H9 (cell line): Measurements from ENCODE around the gene PES1. TPM values are rescaled to one million over a fixed set of nuclear protein-coding genes. Genes with fewer than 3 reads are reported as not detected.

Experiments used
- DNase-seq: peaks from one replicate; pipeline ENCODE4 v3.0.0-alpha.2; 2017
- H2AFZ ChIP-seq: one replicate; pipeline ENCODE4 v1.6.1; 2013; ENCODE audit warnings: mild to moderate bottlenecking, low read length, control low read depth, moderate library complexity
- H2AK5ac ChIP-seq: 2 replicates; pipeline ENCODE4 v1.6.1; 2013; ENCODE audit warnings: low read length, control low read depth, mixed read lengths; ENCODE audit not compliant: insufficient read length
- H2BK120ac ChIP-seq: one replicate; pipeline ENCODE4 v1.6.1; 2013; ENCODE audit warnings: low read depth, mild to moderate bottlenecking, low read length, control low read depth, inconsistent platforms; ENCODE audit not compliant: poor library complexity, severe bottlenecking
- H2BK12ac ChIP-seq: 2 replicates; pipeline ENCODE4 v1.6.1; 2013; ENCODE audit warnings: low read length, control low read depth, mixed read lengths, low read depth; ENCODE audit not compliant: insufficient read length
- H2BK15ac ChIP-seq: 2 replicates; pipeline ENCODE4 v1.6.1; 2013; ENCODE audit warnings: low read depth, low read length, control low read depth
- H2BK20ac ChIP-seq: one replicate; pipeline ENCODE4 v1.6.1; 2013; ENCODE audit warnings: low read depth, mild to moderate bottlenecking, low read length, control low read depth, inconsistent platforms; ENCODE audit not compliant: poor library complexity, severe bottlenecking
- H2BK5ac ChIP-seq: 2 replicates; pipeline ENCODE4 v1.6.1; 2013; ENCODE audit warnings: low read length, control low read depth, mixed read lengths; ENCODE audit not compliant: insufficient read length
- H3K14ac ChIP-seq: 2 replicates; pipeline ENCODE4 v1.6.1; 2013; ENCODE audit warnings: low read length, control low read depth; ENCODE audit not compliant: insufficient read depth
- H3K18ac ChIP-seq: 2 replicates; pipeline ENCODE4 v1.6.1; 2013; ENCODE audit warnings: low read depth, mild to moderate bottlenecking, mixed read lengths, low read length, control low read depth; ENCODE audit not compliant: insufficient read length
- H3K23ac ChIP-seq: 2 replicates; pipeline ENCODE4 v1.6.1; 2013; ENCODE audit warnings: low read length, control low read depth, mixed read lengths, low read depth; ENCODE audit not compliant: insufficient read length
- H3K23me2 ChIP-seq: 2 replicates; pipeline ENCODE4 v1.6.1; 2013; ENCODE audit warnings: low read depth, mild to moderate bottlenecking, mixed read lengths, low read length, control low read depth; ENCODE audit not compliant: insufficient read length, poor library complexity, severe bottlenecking
- H3K27ac ChIP-seq: 2 replicates; pipeline ENCODE4 v1.5.1; 2013; ENCODE audit warnings: low read length, control low read depth, mixed read lengths, low read depth; ENCODE audit not compliant: insufficient read length
- H3K27me3 ChIP-seq: 2 replicates; pipeline ENCODE4 v1.6.1; 2013; ENCODE audit warnings: low read length, control low read depth, inconsistent platforms; ENCODE audit not compliant: insufficient read depth
- H3K4ac ChIP-seq: 2 replicates; pipeline ENCODE4 v1.6.1; 2013; ENCODE audit warnings: low read depth, mild to moderate bottlenecking, control low read depth, inconsistent platforms, low read length, moderate library complexity
- H3K4me1 ChIP-seq: 2 replicates; pipeline ENCODE4 v1.6.1; 2013; ENCODE audit warnings: low read length, control low read depth, inconsistent platforms; ENCODE audit not compliant: insufficient read depth
- H3K4me2 ChIP-seq: 2 replicates; pipeline ENCODE4 v1.6.1; 2013; ENCODE audit warnings: low read length, control low read depth, mixed read lengths; ENCODE audit not compliant: insufficient read length, insufficient read depth
- H3K56ac ChIP-seq: 2 replicates; pipeline ENCODE4 v1.6.1; 2013; ENCODE audit warnings: low read depth, mild to moderate bottlenecking, mixed read lengths, low read length, control low read depth; ENCODE audit not compliant: insufficient read length
- H3K79me1 ChIP-seq: 2 replicates; pipeline ENCODE4 v1.6.1; 2013; ENCODE audit warnings: low read depth, mild to moderate bottlenecking, moderate library complexity, low read length, control low read depth, inconsistent platforms; ENCODE audit not compliant: insufficient read depth, poor library complexity, severe bottlenecking
- H3K79me2 ChIP-seq: 2 replicates; pipeline ENCODE4 v1.6.1; 2013; ENCODE audit warnings: low read length, control low read depth, inconsistent platforms; ENCODE audit not compliant: insufficient read depth
- H3K9ac ChIP-seq: 2 replicates; pipeline ENCODE4 v1.6.1; 2013; ENCODE audit warnings: low read length, control low read depth, mixed read lengths; ENCODE audit not compliant: insufficient read length; ENCODE audit errors: extremely low read depth
- H3K9me3 ChIP-seq: one replicate; pipeline ENCODE4 v1.6.1; 2013; ENCODE audit warnings: low read depth, low read length, inconsistent platforms; ENCODE audit not compliant: control insufficient read depth
- H3T11ph ChIP-seq: one replicate; pipeline ENCODE4 v1.6.1; 2013; ENCODE audit warnings: mild to moderate bottlenecking, low read length, control low read depth, inconsistent platforms
- H4K20me1 ChIP-seq: one replicate; pipeline ENCODE4 v1.6.1; 2013; ENCODE audit not compliant: control insufficient read depth, insufficient read length, insufficient read depth
- H4K5ac ChIP-seq: 2 replicates; pipeline ENCODE4 v1.6.1; 2013; ENCODE audit warnings: low read depth, mild to moderate bottlenecking, mixed read lengths, low read length, control low read depth; ENCODE audit not compliant: insufficient read length
- H4K8ac ChIP-seq: replicated peaks from 2 replicates; pipeline ENCODE4 v1.6.1; 2013; ENCODE audit warnings: low read length, control low read depth, mixed read lengths, low read depth; ENCODE audit not compliant: insufficient read length
- H4K91ac ChIP-seq: 2 replicates; pipeline ENCODE4 v1.6.1; 2013; ENCODE audit warnings: low read depth, mild to moderate bottlenecking, moderate library complexity, mixed read lengths, low read length, control low read depth; ENCODE audit not compliant: insufficient read length
- H3K27ac Mint-ChIP-seq, 3 experiments: 2 replicates in 2 of 3; 3 replicates in 1 of 3; pipeline ENCODE4 v1.8.0; 2020 to 2021; ENCODE audit warnings: mixed read lengths in 3 of 3, mild to moderate bottlenecking in 1 of 3, moderate library complexity in 1 of 3
- H3K27me3 Mint-ChIP-seq: 2 replicates; pipeline ENCODE4 v1.8.0; 2021; ENCODE audit warnings: low read depth, mild to moderate bottlenecking, moderate library complexity, mixed read lengths
- H3K36me3 Mint-ChIP-seq, 3 experiments: 2 replicates in 2 of 3; 3 replicates in 1 of 3; pipeline ENCODE4 v1.8.0; 2020 to 2021; ENCODE audit warnings: low read depth in 3 of 3, mixed read lengths in 3 of 3; ENCODE audit not compliant: insufficient read depth in 1 of 3
- H3K4me1 Mint-ChIP-seq, 2 experiments: 2 replicates each; pipeline ENCODE4 v1.8.0; 2020; ENCODE audit warnings: mixed read lengths in 2 of 2
- H3K4me3 Mint-ChIP-seq, 2 experiments: 2 replicates in 1 of 2; 3 replicates in 1 of 2; pipeline ENCODE4 v1.8.0; 2020 to 2021; ENCODE audit warnings: mild to moderate bottlenecking in 2 of 2, mixed read lengths in 2 of 2, moderate library complexity in 1 of 2
- H3K9me3 Mint-ChIP-seq, 2 experiments: 2 replicates in 1 of 2; 3 replicates in 1 of 2; pipeline ENCODE4 v1.8.0; 2020; ENCODE audit warnings: mild to moderate bottlenecking in 2 of 2, mixed read lengths in 2 of 2, moderate library complexity in 1 of 2
- WGBS: extraction: QIAGEN DNeasy Blood & Tissue Kit; methylation state at CpG from one replicate; pipeline ENCODE4 v1.1.7; 2013; ENCODE audit warnings: missing lambda C conversion rate, low lambda C conversion rate, mixed read lengths; ENCODE audit not compliant: insufficient read length; ENCODE audit errors: extremely low coverage; 5-methylcytosine and 5-hydroxymethylcytosine counted together
- total RNA-seq: library from RNA; stranded (reverse); gene quantifications from 2 replicates; pipeline ENCODE4 v1.2.1, GENCODE V29; 2021
- TF ChIP-seq, protein P1 (sequence below): fragments of 200-600 bp; sonication (generic); conservative IDR thresholded peaks from 3 replicates; pipeline ENCODE4 v1.8.0; 2021; ENCODE audit warnings: antibody characterized with exemption, mild to moderate bottlenecking

The PES1 gene
- total RNA-seq, 1 experiment from 2014 or later: 133 TPM

DNA sequence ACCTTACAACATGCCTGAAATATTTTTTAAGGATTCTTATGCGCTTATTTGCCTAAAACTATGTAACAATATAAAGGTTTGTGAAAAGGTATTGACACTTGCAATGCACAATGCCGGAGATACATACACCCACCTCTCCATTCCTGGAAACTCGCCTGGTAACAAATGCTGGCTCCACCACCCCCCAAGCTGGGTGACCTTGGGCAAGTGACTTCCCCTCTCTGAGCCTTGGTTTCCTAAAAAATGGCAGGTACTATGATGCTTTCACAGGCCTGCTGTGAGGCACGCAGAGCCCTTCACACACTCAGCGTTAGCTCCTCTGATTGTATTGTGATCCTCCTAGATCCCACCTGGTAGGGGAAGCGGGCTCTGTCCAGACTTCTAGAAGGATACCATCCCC, 19.5 kb downstream of the PES1 start:
- H3K9me3 ChIP-seq: no peaks in the 10 kb centered on the region
- H3K27ac ChIP-seq: no peak overlapping the region
- no peak overlapping the region for H2BK20ac ChIP-seq
- no peak overlapping the region for H2BK5ac ChIP-seq
- H3K4me2 ChIP-seq: no peak overlapping the region
- Mint-ChIP-seq H3K4me3 (no peak overlapping the region), H3K4me1 (peaks cover 19 to 30% of the 10 kb centered on the region in 2 experiments), H3K36me3 (peaks cover 10 to 18% (median 14%) of the 10 kb centered on the region in 3 experiments; a peak in 6 of 7 replicates), H3K27me3 (peaks cover 7% of the 10 kb centered on the region), H3K9me3 (no peaks in the 10 kb centered on the region), H3K27ac (no peak overlapping the region; a peak in 1 of 7 replicates)
- H4K5ac ChIP-seq: no peak overlapping the region
- H2BK120ac ChIP-seq: no peak overlapping the region
- WGBS: no CpG with 5 or more reads among the region's 6 CpGs
- H4K8ac ChIP-seq: no peak overlapping the region
- H2AK5ac ChIP-seq: no peak overlapping the region
- no peak overlapping the region for H3T11ph ChIP-seq
- DNase-seq: no peak
- TF ChIP-seq, protein P1, sequence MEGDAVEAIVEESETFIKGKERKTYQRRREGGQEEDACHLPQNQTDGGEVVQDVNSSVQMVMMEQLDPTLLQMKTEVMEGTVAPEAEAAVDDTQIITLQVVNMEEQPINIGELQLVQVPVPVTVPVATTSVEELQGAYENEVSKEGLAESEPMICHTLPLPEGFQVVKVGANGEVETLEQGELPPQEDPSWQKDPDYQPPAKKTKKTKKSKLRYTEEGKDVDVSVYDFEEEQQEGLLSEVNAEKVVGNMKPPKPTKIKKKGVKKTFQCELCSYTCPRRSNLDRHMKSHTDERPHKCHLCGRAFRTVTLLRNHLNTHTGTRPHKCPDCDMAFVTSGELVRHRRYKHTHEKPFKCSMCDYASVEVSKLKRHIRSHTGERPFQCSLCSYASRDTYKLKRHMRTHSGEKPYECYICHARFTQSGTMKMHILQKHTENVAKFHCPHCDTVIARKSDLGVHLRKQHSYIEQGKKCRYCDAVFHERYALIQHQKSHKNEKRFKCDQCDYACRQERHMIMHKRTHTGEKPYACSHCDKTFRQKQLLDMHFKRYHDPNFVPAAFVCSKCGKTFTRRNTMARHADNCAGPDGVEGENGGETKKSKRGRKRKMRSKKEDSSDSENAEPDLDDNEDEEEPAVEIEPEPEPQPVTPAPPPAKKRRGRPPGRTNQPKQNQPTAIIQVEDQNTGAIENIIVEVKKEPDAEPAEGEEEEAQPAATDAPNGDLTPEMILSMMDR: no peak
- H3K4ac ChIP-seq: no peak overlapping the region
- no peak overlapping the region for H3K9ac ChIP-seq
- no peaks in the 10 kb centered on the region for H3K27me3 ChIP-seq
- H3K23me2 ChIP-seq: peaks cover 7% of the 10 kb centered on the region
- H2BK12ac ChIP-seq: no peak overlapping the region
- H3K18ac ChIP-seq: no peak overlapping the region
- H3K4me1 ChIP-seq: no peaks in the 10 kb centered on the region
- H3K56ac ChIP-seq: no peak overlapping the region
- no peak overlapping the region for H2BK15ac ChIP-seq
- no peaks in the 10 kb centered on the region for H3K79me2 ChIP-seq
- peaks cover 5% of the 10 kb centered on the region for H4K20me1 ChIP-seq
- no peaks in the 10 kb centered on the region for H3K79me1 ChIP-seq
- no peak overlapping the region for H4K91ac ChIP-seq
- H3K23ac ChIP-seq: no peak overlapping the region
- no peak overlapping the region for H3K14ac ChIP-seq
- H2AFZ ChIP-seq: no peak overlapping the region
